GM19455 (cell line): ENCODE measurements around the gene CEP83.

Experiments
- ATAC-seq: cut with Tn5 transposase; IDR thresholded peaks from one replicate; pipeline ENCODE4 v1.9.1; 2021; ENCODE audit not compliant: unreplicated experiment

The CEP83 gene

DNA sequence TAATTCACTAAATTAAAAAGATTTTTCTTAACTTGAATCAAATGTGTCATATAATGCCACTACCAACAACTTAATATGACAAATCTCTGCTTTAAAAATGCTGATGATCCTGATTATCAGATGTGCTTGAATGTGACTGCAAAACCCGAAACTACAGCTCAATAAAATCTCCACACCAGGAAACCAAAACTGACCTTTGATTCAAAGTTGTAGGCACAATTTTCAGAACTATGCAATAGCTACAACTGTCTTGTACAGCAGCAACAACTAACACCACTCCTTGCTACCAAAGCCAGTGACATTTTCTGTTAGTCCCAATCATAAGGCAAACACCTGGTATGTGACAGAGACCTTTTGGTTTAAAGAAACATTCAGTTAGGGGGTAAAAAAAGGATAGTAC lies 147.3 kb downstream of the CEP83 start:
- no peak for ATAC-seq

DNA sequence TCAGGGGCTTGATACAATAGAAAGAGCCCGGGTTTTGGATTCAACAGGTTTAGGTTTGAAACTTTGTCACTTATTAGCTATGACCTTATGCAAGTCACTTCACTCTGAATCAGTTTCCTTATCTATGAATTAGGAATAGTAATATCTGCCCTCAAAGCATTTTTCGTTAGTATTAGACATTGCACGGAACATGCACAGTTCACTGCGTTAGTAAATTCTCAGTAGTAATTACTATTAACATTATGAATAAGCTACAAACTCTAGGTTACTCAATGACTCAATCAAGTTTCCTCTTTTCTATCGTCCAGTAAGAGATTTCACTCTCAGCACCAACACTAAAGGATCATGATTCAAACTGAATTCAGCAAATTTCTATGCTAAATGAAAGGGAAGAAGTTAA lies 150.3 kb downstream of the CEP83 start:
- ATAC-seq = peak; percentile 56

DNA sequence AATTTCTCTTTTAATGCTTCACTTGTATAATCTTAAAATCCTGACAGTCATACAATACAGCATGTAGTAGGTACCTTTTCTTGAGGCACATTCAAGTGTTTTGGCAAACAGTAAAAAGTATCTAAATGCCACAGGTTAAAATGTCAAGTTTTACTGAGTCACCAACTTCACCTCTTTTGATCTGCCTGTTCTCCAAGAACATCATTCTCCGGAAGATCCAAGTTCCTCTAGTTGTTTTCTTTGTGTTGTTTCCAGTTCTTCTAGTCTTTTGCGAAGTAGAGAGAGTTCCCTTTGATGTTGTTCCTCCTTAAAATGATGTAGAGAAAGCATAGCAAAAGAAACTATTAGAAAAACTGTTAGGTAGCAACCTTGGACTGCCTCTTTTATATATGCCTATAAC lies 151.1 kb downstream of the CEP83 start:
- ATAC-seq = no peak

DNA sequence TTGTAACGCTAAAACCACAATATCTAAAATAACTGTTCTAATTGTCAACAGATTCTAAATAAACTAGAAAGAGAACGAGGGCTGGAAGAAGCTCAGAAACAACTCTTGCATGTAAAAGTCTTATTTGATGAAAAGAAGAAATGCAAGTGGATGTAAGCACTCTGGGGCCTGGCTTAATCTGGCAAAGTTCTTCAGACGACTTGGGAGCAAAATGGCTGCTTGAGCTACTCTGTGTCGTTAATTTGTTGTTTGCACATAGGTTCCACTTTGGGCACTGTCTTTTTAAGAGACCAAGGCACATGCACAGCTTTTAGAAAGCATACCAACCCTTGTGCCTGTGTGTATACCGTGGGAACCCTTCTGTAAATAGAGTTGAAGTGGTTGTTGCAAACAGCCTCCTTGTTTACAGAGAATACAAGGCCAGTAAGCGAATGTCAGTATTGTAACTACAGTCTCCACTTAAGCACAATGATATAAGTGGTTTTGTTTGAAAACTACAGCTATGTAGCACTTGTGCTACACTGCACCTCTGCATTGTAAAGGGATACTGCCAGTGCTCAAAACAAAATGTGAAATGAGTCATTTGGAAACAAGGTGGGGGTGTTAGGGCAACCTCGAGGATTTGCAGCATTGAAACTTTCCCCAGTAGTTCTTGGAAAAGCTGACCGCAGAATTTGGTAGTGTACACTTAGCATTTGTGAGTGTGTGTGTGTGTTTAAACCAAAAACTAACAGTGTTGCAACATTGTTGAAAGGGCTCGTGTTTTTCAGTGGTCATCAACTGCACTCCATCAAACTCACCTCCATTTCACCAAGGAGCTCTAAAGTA lies 154.3 kb downstream of the CEP83 start:
- peak; percentile 53 for ATAC-seq

DNA sequence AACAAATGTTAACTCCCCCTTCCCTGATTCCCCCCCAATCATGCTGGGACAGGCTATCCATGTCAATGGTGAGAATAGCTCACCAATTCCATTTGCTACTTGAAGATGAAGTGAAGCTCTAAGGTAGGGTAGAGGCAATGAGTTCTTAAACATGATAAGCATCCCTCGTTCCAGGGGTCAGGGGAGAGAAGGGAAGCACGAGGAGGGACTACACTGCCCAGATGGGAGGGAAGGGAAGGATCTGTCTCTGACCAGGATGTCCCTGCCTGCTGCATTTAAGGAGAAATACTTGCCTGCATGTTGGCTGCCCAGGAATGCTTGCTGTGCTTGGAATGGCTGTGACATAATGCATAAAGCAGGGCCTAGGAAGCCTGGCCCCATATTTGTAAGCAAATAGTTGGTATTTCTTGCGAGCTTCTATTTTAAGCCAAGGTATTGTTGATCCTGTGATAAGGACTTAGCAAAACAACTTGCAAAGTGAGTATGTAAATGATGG lies 155.1 kb downstream of the CEP83 start:
- ATAC-seq = no peak

DNA sequence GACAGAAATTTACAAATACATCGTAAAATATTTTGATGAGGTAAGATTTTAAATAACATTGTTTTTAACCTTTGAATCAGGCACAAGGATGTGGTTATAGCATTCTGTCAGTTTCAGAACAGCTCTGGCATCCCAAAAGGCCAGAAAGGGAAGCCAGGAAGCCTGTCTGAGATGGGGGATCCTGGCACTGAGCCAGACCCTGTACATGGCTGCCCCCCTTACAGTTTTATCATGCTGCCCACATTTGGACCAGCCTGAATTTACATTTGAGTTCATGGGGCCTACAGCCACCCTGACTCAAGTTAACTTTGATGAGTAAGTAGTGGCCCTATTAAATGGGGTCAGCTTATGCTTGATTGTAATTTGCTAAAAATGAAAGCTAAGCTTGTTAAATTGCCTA lies 155.7 kb downstream of the CEP83 start:
- no peak for ATAC-seq

DNA sequence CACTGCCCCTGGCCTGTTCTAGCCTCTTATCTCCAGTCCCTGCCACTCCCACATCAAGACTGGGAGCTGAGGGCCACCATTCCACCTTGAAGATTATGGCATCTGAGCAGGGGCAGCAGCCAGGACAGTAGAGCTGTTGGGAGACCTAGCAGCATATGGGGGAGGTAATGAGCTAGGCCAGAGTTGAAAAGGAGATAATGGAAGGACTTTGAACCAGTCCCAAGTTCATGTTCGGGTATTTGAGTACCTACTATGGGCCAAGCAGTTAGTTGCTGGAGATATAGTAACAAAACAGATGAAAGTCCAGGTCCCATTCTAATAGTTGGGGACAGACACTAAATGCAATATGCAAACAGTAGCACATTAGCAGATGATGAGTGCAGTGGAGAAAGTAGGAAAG lies 159.8 kb downstream of the CEP83 start:
- no peak for ATAC-seq

DNA sequence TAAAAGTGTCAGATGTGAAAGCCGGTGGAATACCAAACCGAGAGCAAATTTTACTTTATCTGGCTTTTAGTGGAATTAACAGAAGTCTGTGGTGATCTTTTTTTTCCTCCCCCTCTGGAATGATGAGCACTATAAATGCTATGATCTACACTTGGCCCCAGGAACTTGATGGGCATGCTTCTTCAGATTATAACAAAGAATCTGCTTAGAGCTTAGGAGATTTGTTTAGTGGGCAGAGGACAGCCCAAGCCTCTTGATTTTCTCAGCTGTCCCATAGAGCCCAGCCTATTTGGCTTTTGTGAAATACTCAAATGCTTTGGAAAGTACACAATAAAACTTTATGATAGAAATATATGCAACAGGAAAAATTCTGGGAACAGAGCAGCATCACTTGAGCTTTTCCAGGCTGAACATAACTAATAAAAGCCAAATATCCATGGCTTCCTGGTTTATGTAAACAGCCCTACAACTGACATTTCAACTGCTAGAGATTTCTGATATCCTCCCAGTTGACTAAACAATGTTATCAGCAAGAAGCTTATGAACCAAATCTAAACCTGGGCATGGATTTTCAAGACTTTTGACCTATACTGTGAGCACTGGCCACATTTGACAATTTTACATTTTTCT lies 161.7 kb downstream of the CEP83 start:
- ATAC-seq = no peak

DNA sequence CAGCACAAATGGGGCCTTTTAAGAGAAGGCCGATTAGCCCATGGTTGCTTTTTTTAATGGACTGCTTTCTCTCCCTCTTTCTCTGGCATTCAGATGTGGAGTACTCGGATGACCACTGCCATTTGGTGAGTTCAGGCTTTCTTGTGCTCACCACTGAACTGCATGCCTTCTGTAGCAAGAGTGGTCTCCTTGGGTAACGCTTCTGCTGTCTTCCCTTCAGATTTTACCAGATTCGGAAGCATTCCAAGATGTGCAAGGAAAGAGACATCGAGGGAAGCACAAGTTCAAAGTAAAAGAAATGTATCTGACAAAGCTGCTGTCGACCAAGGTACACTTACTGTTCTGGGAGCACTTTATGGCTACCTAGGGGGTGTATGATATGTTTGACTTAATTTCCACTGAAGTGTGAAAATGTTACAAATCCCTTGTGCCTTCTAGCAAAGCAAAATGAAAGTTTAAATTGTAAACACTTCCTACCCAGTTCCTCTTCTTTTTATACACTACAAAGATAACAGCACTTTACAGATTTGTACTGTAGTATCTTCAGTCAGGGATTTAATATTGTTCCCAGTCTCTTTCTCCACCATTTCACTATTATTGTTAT lies 162.5 kb downstream of the CEP83 start:
- ATAC-seq = no peak

DNA sequence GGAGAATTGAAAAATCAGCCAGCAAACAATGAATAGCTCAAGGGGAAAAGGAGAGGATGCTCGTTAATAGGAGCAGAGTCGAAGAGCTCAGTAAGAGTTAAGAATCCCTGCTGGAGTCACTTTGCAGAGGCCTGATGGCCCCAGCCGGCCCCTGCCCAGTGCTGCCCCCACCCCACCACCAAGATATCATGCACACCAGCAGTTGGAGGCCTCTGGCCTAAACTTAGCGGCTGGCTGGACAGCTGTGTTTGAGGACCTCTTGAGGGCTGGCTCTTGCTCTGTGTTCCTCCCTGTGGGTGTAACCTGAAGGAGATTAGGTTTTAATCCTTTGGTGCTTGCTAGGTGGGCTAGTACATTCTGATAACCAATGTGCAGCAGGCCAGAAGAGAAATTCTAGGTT lies 169.3 kb downstream of the CEP83 start:
- ATAC-seq = no peak

DNA sequence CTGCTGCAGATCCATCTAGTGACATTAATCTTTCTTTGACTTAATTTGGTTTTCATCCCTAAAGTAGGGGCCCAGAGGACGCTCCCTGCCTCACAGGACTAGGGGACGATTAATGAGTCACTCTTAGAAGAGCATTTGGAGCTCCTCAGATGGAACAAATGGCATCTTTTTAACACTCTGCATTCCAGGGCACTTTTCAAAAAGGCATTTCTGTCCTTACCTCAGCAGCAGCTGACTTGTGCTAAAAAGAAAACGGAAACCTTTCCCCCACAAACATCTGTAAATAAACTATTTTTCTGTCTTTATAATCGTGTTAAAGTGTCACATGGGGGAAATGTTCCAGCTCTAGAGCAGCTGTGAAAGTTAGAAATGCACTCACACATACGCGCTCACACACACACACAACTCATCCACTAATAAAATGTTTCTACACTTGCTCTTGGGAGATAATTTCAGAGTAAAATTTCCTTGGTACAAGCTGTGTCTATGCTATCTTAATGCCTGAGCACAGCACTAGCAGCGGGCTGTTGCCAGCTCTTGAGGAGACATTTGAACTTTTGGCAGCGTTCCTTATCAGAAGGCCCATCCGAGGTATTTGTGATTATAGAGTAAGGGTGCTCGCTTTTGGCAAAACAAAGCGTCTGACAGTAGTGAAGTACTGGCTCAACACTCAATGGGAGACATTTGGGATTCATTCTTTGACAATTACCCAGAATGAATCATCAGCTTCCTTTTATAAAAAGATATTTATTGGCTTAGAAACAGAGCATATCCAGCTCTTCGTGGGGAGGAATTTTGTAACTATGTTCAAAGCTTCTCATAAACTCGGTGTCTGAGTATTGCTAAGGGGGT lies 170.0 kb downstream of the CEP83 start:
- ATAC-seq = no peak

DNA sequence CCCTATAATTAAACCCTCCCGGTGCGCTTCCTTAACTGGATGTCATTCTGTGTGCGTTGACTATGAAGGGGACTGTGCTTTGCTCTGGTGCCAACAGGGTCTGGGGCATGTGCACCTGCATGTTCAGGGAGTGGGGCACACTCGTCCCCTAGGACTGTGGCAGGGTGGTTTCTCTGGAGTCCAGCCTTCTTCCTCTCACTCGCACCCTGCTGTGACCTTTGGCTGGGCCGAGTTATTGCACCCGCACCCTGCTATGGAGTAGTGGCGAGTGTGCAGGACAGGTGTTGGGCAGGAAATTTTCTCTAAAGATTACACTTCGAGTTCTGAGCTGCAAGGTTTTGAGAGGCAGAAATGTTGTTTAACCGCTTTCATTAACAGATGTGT lies 172.4 kb downstream of the CEP83 start:
- ATAC-seq = no peak

DNA sequence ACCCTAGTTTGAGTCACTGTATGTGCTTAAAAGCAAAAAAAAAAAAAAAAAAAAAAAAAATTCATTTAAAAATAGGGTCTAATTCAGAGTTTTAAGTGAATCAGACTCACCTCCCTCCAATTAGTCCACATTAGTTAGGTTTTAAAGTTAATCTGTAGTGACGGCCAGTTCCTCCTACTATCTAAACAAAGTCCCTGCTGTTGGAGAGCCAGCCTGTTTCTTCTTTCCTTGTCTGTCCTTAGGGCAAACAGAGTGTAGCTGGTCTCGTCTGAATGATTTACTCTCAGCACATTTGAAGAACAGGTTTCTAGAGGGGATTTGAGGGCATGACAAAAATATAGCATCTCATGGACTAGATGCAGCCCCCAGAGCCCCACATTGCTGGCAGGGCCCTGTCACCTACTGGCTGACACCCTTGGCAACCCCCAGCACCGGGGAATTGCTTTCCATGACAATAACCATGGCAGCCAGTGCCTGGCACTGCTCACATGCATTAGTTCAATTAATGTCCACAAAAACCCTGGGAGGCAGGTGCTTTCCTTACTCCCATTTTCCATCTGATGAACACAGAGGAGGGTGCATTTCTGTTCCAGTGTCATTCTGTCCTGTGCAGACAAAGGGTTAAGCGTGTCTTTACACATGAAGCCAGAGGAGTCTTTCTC lies 173.0 kb downstream of the CEP83 start:
- ATAC-seq = no peak

DNA sequence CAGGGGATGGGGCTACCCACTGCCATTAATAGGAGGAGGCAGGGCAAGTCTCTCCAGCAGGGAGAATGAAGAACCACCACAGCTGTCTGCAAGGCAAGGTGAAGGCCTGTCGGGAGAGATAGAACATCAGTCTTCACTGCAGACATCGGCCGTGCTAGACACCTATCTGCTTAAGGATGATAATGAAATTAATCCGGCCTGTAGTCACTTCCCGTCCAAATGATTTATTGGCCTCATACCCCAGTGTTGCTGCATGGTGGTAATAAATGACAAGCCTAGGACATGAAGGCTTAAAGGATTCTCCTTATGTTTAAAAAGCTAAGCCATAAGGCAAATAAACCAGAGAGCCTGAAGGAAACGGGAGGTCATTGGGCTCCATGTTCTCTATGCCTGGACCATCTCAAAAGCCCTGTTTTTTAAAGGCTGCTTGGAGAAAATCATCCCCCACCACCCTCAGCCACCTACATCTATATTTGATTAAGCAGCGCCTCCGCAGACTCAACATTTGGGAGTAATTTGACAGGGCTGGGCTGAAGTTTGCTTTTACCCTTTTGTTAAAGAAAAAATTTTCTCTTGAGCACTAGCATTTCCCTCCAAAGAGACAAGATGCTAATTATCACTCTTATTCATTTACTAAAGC lies 173.6 kb downstream of the CEP83 start:
- no peak for ATAC-seq

DNA sequence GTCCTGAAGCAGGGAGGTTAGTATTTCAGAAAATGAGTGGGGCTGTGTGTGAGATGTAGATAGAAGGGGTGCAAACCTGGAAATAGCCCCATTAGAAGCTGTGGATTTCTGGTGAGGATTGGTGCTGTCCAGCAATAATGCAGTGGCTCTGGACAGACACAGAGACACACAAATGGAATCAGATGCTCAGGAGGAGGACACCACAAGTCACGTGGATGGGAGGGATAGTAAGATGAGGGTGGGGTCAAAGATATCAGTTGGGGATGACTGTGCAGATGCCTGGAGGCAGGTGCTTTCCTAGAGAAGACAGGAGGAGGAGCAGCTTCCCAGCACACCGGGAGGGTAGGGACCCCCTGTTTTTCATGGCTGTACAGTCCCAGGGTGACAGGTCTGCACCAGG lies 174.8 kb downstream of the CEP83 start:
- no peak for ATAC-seq

DNA sequence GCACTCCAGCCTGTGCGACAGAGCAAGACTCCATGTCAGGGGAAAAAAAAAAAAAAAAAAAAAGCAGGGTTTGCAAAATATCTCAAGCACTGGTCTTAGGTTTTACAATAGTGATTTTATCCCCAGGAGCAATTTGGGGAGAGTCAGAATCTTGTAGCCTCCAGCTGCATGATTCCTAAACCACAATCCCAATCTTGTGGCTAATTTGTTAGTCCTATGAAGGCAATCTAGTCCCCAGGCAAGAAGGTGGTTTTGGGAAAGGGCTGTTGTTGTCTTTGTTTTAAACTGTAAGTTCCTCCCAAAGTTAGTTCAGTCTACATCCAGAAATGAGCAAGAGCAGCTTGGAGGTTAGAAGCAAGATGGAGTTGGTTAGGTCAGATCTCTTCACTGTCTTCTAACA lies 175.6 kb downstream of the CEP83 start:
- no peak for ATAC-seq

DNA sequence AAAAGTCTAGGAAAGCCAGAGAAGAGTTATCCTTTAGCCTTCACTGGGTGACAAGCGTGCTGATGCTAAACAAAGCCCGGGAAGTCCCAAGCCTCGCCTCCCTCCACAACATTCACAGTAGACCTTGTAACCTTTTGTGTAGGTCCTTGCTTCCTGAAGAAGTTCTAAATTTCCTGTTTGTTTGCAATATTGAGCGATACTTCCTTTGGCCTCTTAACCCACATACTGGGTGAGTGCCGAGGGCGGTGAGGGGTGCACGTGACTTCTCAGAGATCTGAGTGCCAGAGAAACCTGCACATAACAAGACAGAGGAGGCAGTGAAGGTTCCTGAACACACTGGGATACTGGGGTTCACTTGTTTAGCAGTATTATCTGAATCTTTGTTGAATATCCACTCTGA lies 177.0 kb downstream of the CEP83 start:
- no peak for ATAC-seq

DNA sequence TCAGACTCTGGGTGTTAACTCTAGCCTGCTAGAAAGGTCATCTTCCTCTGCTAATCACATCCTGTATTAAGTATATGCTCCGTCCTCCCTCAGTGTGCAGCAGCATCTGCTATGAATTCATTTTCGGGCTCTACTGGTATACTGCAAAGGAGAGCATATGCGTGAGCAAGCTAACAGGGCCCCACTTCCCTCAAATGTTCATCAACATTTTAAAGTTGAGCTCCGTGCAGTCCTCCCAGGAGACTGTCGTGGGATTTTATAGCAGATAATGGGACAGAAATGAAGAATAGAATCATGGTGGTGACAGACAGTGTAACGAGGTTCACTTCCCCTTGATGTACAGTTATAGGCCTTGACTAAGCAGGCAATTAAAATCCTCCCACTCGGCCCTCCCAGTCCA lies 179.6 kb downstream of the CEP83 start:
- ATAC-seq = no peak

DNA sequence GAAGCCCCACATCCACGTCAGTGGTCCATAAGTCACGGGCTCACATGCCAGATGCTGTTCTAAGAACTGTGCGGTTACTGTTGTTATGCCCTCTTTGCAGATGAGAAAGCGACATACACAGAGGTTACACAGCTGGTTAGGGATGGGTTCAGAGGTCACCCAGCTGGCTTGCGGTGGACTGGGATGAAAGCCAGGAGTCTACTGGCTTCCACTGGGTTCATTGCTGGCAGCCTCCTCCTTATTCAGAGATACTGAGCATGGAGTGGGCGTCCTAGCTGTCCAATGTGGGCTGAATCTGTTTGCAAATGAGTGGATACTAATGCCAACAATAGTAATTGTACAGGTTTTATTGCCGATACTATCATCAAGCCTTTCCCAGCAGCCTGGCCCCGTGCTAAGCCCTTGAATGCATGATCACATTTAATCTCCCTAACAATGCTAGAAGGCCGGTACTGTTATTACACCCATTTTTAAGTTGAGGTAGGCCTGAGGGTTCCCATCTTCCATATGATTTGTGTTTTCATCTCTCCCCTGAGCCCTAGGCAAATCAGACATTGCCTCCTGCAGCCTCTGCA lies 182.2 kb downstream of the CEP83 start:
- ATAC-seq = no peak

DNA sequence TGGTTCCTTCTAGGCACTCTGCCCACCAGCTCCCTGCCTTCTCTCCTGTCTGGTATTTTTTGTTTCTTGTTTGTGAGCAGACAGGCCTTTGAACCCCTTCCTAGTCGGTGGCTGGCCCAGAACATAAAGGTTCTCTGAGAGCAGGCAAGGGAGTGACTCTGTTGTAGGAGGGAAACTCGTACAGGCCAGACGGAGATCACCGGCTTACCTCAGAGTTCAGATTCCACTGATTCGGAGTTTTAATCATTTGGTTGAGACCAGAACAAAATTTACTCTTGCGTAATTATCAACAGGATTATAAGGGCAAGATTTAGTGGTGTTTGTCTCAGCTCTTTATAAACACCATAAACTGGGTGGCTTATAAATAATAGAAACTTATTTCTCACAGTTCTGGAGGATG lies 182.9 kb downstream of the CEP83 start:
- ATAC-seq = no peak
